Type B pancreatic cell (in vitro differentiated cells): ENCODE measurements around the gene RSAD1. TPM values are rescaled to one million over a fixed set of nuclear protein-coding genes. Genes with fewer than 3 reads are reported as not detected.
A peak's percentile ranks its signal among the peaks of the same experiment; 100 is the strongest.

Experiments used
- DNase-seq: peaks from one replicate; pipeline ENCODE4 v3.0.0; 2021; ENCODE audit warnings: mixed read lengths; ENCODE audit not compliant: unreplicated experiment; ENCODE audit errors: extremely low spot score
- H3K27ac Mint-ChIP-seq: 2 replicates; pipeline ENCODE4 v1.8.0; 2021; ENCODE audit warnings: mild to moderate bottlenecking, mixed read lengths
- H3K27me3 Mint-ChIP-seq: 2 replicates; pipeline ENCODE4 v1.8.0; 2021; ENCODE audit warnings: mixed read lengths
- H3K36me3 Mint-ChIP-seq: 2 replicates; pipeline ENCODE4 v1.8.0; 2021; ENCODE audit warnings: mixed read lengths
- H3K4me1 Mint-ChIP-seq: one replicate; pipeline ENCODE4 v1.8.0; 2021; ENCODE audit warnings: mixed read lengths; ENCODE audit not compliant: unreplicated experiment
- H3K4me3 Mint-ChIP-seq: 2 replicates; pipeline ENCODE4 v1.8.0; 2021; ENCODE audit warnings: mild to moderate bottlenecking, mixed read lengths
- H3K9me3 Mint-ChIP-seq: 2 replicates; pipeline ENCODE4 v1.8.0; 2021; ENCODE audit warnings: mixed read lengths
- total RNA-seq: library from RNA; stranded (reverse); gene quantifications from 2 replicates; pipeline ENCODE4 v1.2.1, GENCODE V29; 2021; ENCODE audit warnings: low replicate concordance
- TF ChIP-seq, protein P1 (sequence below): fragments of 200-600 bp; sonication (generic); conservative IDR thresholded peaks from 2 replicates; pipeline ENCODE4 v1.5.0; 2021; ENCODE audit warnings: antibody characterized with exemption, mild to moderate bottlenecking

RSAD1 gene
- total RNA-seq, 1 donor from 2014 or later: 40.7 TPM

DNA sequence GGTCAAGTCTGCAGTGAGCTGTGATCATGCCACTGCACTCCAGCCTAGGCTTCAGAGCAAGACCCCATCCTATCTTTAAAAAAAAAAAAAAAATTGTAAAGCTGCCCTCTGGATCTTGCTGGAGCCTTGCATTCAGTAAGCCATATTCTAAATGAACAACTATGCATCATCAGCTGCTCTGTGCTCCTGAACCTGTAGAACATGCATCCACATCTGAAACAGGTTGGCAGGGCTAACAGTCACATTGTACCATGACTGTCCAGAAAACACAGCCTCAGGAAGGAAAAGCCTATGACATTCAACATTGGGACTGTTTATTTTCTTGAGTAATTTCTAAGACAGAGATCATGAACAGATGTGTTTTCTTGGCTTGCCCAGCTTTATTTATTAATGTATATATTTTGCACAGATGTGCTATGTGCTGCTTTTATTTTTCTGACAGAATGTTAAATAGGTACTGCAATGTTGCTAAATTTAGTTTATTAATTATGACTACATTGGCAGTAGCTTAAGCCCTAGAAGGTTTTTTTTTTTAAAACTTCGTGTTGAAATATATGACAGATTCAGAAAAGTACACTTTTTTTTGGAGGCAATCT lies 32.8 kb upstream of the RSAD1 start:
- H3K4me1 Mint-ChIP-seq: peaks cover 35% of the 10 kb centered on the region
- H3K27ac Mint-ChIP-seq: peak overlapping the region; percentile 58
- TF ChIP-seq, protein P1, sequence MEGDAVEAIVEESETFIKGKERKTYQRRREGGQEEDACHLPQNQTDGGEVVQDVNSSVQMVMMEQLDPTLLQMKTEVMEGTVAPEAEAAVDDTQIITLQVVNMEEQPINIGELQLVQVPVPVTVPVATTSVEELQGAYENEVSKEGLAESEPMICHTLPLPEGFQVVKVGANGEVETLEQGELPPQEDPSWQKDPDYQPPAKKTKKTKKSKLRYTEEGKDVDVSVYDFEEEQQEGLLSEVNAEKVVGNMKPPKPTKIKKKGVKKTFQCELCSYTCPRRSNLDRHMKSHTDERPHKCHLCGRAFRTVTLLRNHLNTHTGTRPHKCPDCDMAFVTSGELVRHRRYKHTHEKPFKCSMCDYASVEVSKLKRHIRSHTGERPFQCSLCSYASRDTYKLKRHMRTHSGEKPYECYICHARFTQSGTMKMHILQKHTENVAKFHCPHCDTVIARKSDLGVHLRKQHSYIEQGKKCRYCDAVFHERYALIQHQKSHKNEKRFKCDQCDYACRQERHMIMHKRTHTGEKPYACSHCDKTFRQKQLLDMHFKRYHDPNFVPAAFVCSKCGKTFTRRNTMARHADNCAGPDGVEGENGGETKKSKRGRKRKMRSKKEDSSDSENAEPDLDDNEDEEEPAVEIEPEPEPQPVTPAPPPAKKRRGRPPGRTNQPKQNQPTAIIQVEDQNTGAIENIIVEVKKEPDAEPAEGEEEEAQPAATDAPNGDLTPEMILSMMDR: no peak
- H3K27me3 Mint-ChIP-seq: no peaks in the 10 kb centered on the region
- H3K9me3 Mint-ChIP-seq: peaks cover 4% of the 10 kb centered on the region
- H3K4me3 Mint-ChIP-seq: no peak overlapping the region
- peaks cover 9% of the 10 kb centered on the region for H3K36me3 Mint-ChIP-seq
- DNase-seq: no peak

- no peaks in the 10 kb centered on the region for H3K27me3 Mint-ChIP-seq
- peaks cover 32% of the 10 kb centered on the region for H3K4me1 Mint-ChIP-seq
- peaks cover 4% of the 10 kb centered on the region for H3K9me3 Mint-ChIP-seq
- peaks cover 9% of the 10 kb centered on the region for H3K36me3 Mint-ChIP-seq
- DNase-seq: no peak
- no peak overlapping the region for H3K4me3 Mint-ChIP-seq
- TF ChIP-seq, protein P1: no peak
- peak overlapping the region; percentile 76 for H3K27ac Mint-ChIP-seq
Observed at GRCh38 chr17:50447870-50448595, 30.6 kb upstream of the RSAD1 start.

- Mint-ChIP-seq H3K27ac (no peak overlapping the region), H3K36me3 (peaks cover 12% of the 10 kb centered on the region), H3K4me3 (no peak overlapping the region), H3K27me3 (no peaks in the 10 kb centered on the region), H3K9me3 (peaks cover 4% of the 10 kb centered on the region), H3K4me1 (peaks cover 26% of the 10 kb centered on the region)
- TF ChIP-seq, protein P1: no peak
- no peak for DNase-seq
Observed at GRCh38 chr17:50448643-50449042, 30.0 kb upstream of the RSAD1 start.

- peaks cover 7% of the 10 kb centered on the region for H3K4me1 Mint-ChIP-seq
- H3K9me3 Mint-ChIP-seq: peaks cover 4% of the 10 kb centered on the region
- TF ChIP-seq, protein P1: no peak
- peaks cover 12% of the 10 kb centered on the region for H3K36me3 Mint-ChIP-seq
- H3K27ac Mint-ChIP-seq: peak overlapping the region; percentile 58
- no peaks in the 10 kb centered on the region for H3K27me3 Mint-ChIP-seq
- no peak overlapping the region for H3K4me3 Mint-ChIP-seq
- DNase-seq: no peak
Observed at GRCh38 chr17:50451943-50452629, 26.6 kb upstream of the RSAD1 start.

GRCh38 chr17:50452630-50453300 lies 25.9 kb upstream of the RSAD1 start:
- DNase-seq: no peak
- Mint-ChIP-seq H3K36me3 (peaks cover 12% of the 10 kb centered on the region), H3K4me3 (no peak overlapping the region), H3K27me3 (no peaks in the 10 kb centered on the region), H3K9me3 (peaks cover 4% of the 10 kb centered on the region), H3K27ac (no peak overlapping the region), H3K4me1 (peaks cover 7% of the 10 kb centered on the region)
- TF ChIP-seq, protein P1: no peak
